HG02938 (cell line): ENCODE data around the gene LRR1.
"Not testable (repeated sequence)": the region's sequence is repeated elsewhere in the genome, so short reads cannot be mapped to it uniquely, and the experiment has no call there.

Experiments used
- ATAC-seq: cut with Tn5 transposase; IDR thresholded peaks from one replicate; pipeline ENCODE4 v1.9.1; 2021; ENCODE audit warnings: mild to moderate bottlenecking, moderate library complexity; ENCODE audit not compliant: unreplicated experiment

The LRR1 gene

GRCh38 chr14:49598485-49599300 lies at the start of gene LRR1:
Gene LRR1 (plus strand): TSS chr14:49598940. CDS start chr14:49599021, 81 bp downstream.
- ATAC-seq: peak; percentile 47

GRCh38 chr14:49549446-49549845 lies 49.3 kb upstream of the LRR1 start:
- no peak for ATAC-seq

GRCh38 chr14:49549881-49550280 lies 48.9 kb upstream of the LRR1 start:
- no peak for ATAC-seq

- ATAC-seq: no peak
Measured at GRCh38 chr14:49550286-49551184, 48.2 kb upstream of the LRR1 start.

GRCh38 chr14:49551569-49551968 lies 47.2 kb upstream of the LRR1 start:
- no peak for ATAC-seq

- ATAC-seq: no peak
Measured at GRCh38 chr14:49553106-49553505, 45.6 kb upstream of the LRR1 start.

GRCh38 chr14:49553892-49554291 lies 44.8 kb upstream of the LRR1 start:
- ATAC-seq: no peak

- no peak for ATAC-seq
Measured at GRCh38 chr14:49559979-49560768, 38.6 kb upstream of the LRR1 start.

- ATAC-seq: no peak
Measured at GRCh38 chr14:49566714-49567113, 32.0 kb upstream of the LRR1 start.

GRCh38 chr14:49569281-49569680 lies 29.5 kb upstream of the LRR1 start:
- ATAC-seq: no peak

GRCh38 chr14:49574038-49574437 lies 24.7 kb upstream of the LRR1 start:
- no peak for ATAC-seq

- no peak for ATAC-seq
Measured at GRCh38 chr14:49578141-49578540, 20.6 kb upstream of the LRR1 start.

- ATAC-seq: no peak
Measured at GRCh38 chr14:49579841-49580240, 18.9 kb upstream of the LRR1 start.

- ATAC-seq: no peak
Measured at GRCh38 chr14:49581209-49582112, 17.3 kb upstream of the LRR1 start.

- ATAC-seq: no peak
Measured at GRCh38 chr14:49582113-49582977, 16.4 kb upstream of the LRR1 start.

- no peak for ATAC-seq
Measured at GRCh38 chr14:49583629-49584028, 15.1 kb upstream of the LRR1 start.

- ATAC-seq: no peak
Measured at GRCh38 chr14:49584058-49584457, 14.7 kb upstream of the LRR1 start.

GRCh38 chr14:49584981-49585640 lies 13.6 kb upstream of the LRR1 start:
- ATAC-seq: not testable (repeated sequence)
